SHP77 treated with DMSO at 0.1 percent for 48 hours (cell line): ENCODE measurements around the gene ZNF780A.
"Not testable (repeated sequence)": the region's sequence is repeated elsewhere in the genome, so short reads cannot be mapped to it uniquely, and the experiment has no call there.

Source experiments
- DNase-seq: peaks from one replicate; lab custom pipeline; 2025; lab: John Stamatoyannopoulos, UW

Gene ZNF780A

DNA sequence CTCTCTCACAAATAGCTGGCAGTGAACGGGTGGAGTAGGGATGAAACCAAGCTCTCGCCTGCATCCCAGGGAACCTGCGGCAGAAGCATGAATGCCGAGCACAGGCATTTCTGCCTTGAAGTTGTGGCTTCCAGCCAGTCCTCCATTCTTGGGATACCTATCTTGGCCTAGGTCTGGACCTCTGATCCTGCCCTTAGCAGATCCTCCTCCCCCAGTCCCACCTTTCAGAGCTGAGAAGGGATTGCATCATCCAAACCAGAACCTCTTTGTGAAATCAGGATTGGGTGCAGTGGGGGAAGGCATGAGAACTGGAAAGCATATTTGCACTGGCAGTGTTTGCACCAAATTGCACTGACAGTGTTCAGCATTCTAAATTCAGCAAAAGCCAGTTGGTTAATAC, 5.8 kb downstream of the ZNF780A start:
- no peak for DNase-seq

DNA sequence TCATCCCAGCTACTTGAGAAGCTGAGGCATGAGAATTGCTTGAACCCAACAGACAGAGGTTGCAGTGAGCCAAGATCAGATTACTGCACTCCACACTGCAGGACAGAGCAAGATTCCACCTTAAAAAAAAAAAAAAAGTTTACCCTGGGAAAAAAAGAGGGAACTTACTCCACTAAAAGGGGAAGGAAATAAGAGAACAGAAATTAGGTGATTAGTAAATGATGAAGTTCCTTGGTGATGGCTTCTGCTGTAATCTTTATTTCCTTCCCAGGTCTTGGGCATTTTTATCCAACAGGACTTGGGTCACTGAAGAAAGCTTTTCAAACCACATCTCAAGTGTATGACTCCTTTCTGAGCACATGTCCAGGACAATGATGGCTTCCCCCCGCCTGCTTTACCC, 9.3 kb downstream of the ZNF780A start:
- DNase-seq = no peak

DNA sequence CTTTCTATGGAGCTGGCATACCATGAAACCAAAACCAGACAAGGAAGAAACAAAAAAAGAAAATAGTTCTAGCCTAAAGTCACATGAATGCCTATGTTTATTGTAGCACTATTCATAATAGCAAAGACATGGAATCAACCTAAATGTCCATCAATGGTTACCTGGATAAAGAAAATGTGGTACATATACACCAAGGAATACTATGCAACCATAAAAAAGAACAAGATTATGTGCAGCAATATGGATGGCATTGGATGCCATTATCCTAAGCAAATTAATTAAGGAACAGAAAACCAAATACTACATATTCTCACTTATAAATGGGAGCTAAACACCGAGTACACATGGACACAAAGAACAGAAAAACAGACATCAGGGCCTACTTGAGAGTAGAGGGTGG, 10.5 kb downstream of the ZNF780A start:
- DNase-seq = no peak

DNA sequence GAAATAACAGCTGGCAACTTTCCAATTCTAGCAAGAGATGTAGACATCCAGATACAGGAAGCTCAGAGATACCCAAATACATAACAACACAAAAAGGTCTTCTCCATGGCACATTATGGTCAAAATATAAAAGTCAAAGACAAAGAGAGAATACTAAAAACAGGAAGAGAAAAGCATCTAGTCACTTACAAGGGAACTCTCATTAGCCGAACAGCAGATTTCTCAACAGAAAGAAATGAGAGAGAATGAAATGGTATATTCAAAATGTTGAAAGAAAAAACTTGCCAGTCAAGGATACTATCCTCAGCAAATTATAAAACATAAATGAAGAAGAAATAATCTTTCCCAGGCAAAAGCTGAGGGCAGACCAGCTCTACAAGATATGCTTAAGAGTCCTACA, 12.4 kb downstream of the ZNF780A start:
- no peak for DNase-seq

DNA sequence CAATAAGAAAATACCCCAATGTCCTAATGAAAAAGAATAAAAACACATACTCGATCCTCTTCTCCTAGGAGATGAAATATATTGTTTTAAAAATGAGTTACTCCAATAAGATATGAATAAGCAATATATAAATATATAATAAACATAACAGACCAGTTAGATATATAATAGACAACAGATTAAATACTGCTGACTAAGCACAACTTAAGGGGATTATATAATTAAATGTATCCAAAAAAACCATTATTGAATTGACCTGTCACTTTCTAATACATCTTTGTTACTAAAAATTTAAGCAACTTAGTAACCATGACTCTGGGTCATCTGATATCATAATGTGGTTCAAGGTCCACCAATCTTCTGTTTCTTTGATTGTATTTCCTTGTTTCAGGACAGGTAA, 20.7 kb downstream of the ZNF780A start:
- no peak for DNase-seq

DNA sequence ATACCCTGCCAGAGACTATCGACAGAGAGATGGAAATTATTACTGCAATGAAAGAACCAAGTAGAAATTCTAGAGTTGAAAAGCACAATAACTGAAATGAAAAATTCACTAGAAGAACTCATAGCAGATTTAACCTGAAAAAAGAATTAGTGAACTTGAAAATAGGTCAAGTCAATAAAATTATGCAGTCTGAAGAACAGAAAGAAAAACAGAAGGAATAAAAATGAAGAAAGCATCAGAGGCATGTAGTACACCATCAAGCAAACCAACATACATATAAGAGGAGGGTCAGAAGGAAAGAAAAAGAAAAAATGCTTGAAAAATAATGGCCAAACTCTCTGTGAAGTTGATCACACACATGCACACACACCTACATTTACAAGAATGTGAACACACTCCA, 31.1 kb downstream of the ZNF780A start:
- DNase-seq = no peak

DNA sequence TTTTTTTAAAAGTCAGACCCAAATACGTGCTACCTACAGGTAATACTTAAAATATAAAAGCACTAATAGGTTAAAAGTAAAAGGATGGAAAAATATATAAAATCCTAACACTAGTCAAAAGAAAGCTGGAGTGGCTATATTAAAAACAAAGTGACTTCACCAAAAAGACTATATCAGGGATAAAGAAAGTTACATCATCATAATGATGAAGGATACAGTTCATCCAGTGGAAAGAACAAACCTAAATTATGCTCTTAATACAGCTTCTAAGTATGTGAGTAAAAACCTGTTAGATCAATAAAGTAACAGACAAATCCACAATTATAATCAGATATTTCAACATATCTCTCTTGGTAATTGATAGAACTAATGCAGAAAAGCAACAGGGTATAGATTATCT, 33.6 kb downstream of the ZNF780A start:
- no peak for DNase-seq

DNA sequence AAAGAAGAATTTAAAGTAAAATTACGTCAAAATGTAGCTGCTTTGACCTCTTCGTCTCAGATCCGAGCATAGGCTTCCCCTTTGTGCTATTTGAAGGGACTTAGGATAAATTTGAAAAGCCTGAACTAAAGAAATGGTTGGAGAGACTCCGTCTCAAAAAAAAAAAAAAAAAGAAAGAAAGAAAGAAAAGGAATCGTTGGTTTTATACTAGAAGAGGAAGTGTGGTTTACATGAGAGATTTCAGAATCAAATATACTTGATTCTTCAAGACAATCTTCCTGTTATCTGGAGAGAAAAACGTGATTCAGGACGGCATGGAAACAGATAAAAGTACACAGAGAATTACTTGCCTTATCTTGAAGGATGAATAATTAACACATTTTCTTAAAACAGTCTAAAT, 34.2 kb downstream of the ZNF780A start:
- DNase-seq = no peak

DNA sequence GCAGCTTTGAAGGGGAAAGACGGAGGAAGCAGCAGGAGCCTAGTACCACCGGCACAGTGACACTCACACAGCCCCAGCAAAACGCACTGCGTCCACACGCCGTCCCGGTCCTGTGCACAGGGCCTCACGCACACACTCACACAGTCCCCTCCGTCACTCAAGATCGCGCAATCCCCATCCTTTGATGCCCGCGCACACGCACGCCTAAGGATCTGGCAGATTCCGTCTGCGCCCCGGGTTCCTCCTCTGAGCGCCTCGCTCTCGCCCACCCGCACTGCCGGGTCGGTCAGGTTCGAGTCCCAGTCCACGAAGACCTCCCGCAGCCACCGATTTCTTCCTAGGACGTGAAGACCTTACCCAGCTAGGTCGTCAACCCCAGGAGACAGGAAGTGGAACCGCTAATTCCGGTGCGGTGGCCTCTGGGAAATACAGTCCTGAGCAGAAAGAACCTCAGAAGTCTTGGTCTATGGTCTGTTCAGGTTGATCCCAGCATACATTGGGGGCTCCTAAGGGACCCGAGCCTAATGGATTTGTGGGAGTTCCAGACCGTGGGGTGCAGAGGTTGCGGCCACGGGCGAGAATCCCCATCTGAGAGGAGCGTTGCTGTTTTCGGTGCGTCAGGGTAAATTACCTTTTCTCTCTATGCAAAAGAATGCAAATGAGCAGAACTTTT, 34.8 kb downstream of the ZNF780A start, which contains the start of gene ZNF780B:
ZNF780B (minus strand) TSS at position 400 of the 673 bp plus-strand sequence. CDS start 5,899 bp downstream, outside the sequence.
- peak; percentile 83 for DNase-seq

DNA sequence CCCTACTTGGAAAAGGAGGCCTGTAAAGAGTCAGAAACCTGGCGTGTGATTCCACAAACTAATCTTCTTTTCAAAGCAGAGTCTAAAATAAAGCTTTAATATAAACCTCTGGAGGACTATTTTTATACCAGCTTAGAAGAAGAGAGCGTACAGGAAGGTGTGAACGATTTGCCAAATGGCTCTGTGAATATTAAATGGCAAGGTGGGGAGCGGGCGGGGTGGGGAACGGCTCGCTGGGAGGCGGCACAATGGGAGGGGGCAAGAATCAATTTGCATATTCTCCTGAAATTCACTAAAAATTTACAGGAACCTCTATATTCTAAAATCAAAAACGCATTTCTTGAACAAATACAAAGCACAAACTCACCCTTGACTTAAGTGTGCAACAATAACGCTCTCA, 35.7 kb downstream of the ZNF780A start:
- DNase-seq = no peak

DNA sequence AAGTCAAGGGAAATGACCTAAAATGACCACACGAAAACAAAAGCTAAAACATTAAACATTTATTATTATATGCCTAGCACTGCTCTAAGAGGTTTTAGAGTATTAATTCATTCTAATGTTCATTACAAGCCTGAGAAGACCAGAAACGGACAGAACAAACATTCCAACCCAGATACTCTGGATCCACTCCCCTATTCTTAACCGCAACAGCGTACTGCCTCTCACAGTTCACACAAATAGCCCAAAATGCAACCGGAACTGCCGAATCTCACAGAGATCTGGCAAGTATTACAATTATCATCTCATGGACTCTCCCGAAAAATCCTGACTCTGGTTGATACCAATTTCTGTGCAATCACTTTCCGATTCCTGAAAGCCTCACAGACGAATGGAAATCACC, 36.1 kb downstream of the ZNF780A start:
- DNase-seq = no peak

DNA sequence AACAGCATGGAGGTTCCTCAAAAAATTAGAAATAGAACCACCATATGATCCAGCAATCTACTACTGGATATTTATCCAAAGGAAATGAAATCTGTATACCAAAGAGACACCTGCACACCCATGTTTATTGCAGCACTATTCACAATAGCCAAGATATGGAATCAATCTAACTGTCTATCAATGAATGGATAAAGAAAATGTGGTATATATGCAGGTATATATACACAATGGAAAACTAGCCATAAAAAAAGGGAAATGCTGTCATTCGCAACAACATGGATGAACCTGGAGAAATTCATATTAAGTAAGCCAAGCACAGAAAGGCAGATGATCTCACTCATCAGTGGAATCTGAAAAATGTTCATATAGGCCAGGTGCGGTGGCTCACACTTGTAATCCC, 37.3 kb downstream of the ZNF780A start:
- DNase-seq = no peak

DNA sequence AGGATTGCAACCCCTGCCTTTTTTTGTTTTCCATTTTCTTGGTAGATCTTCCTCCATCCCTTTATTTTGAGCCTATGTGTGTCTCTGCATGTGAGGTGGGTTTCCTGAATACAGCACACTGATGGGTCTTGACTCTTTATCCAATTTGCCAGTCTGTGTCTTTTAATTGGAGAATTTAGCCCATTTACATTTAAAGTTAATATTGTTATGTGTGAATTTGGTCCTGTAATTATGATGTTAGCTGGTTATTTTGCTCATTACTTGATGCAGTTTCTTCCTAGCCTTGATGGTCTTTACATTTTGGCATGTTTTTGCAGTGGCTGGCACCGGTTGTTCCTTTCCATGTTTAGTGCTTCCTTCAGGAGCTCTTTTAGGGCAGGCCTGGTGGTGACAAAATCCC, 49.0 kb downstream of the ZNF780A start:
- not testable (repeated sequence) for DNase-seq

DNA sequence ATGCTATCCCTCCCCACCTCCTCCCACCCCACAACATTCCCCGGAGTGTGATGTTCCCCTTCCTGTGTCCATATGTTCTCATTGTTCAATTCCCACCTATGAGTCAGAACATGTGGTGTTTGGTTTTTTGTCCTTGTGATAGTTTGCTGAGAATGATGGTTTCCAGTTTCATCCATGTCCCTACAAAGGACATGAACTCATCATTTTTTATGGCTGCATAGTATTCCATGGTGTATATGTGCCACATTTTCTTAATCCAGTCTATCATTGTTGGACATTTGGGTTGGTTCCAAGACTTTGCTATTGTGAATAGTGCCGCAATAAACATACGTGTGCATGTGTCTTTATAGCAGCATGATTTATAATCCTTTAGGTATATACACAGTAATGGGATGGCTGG, 52.7 kb downstream of the ZNF780A start:
- not testable (repeated sequence) for DNase-seq

DNA sequence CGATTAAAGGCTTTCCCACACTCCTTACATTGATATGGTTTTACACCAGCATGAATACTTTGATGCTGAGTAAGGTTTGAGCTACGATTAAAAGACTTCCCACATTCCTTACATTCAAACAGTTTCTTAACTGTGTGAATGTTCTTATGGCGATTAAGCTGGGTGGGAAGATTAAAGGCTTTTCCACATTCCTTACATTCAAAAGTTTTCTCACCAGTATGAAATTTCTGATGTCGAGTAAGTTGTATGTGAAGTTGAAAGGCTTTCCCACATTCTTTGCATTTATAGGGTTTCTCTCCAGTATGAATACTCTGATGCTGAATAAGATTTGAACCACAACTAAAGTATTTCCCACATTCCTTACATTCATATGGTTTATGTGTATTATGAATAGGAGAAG, 54.7 kb downstream of the ZNF780A start:
- DNase-seq = no peak

DNA sequence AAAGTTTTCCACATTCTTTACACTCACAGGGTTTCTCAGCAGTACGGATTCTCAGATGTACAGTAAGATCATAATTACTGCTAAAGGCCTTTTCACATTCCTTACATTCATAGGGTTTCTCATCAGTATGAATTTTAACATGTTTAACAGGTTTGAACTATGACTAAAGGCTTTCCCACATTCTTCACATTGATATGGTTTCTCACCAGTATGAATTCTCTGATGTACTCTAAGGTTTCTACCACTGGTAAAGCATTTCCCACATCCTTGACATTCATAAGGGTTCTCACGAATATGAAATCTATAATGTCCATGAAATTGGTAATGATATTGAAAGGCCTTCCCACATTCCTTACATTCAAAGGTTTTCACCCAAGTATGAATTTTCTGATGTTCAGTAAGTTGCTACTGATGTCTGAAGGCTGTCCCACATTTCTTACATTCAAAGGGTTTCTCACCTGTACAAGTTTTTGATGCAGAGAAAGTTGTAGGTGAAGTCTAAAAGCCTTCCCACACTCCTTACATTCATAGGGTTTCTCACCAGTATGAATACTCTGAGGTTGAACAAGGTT, 56.7 kb downstream of the ZNF780A start:
- DNase-seq = no peak

DNA sequence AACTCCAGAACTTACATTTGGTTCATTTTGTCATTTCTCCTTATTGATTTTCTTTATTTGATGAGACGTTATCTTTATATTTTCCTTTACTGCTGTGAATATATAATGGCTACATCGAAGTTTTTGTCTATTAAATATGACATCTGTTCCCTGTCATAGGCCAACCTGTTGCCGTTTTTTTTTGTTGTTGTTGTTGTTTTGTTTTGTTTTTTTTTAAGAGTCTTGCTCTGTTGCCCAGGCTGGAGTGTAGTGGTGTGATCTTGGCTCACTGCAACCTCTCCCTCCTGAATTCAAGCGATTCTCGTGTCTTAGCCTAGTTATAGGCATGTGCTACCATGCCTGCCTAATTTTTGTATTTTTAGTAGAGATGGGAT, 64.2 kb downstream of the ZNF780A start:
- DNase-seq = no peak

DNA sequence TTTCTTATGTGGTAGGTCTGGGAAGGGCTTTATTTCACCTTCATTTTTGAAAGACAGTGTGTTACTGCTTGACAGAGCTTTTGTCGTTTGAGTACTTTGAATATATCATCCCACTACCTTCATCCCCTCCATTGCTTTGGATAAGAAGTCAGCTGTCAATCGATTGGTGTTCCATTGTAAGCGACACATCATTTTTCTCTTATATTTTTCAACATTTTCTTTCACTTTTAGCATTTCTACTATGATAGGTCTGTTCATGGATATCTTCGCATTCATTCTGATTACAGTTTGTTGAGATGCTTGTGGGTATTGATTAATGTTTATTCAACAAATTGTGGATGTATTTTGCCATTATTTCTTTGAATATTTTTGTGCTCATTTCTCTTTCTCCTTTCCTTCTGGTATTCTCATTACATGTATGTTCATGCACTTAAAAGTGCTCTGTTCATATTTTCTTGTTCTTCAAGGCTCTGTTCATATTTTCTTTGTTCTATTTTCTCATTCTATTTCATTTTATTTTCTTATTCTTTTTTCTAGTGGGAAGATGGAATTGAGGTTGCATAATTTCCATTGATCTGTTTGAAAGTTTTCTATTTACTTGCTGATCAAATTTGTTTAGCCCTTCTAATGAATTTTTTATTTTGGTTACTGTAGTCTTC, 64.7 kb downstream of the ZNF780A start:
- no peak for DNase-seq

DNA sequence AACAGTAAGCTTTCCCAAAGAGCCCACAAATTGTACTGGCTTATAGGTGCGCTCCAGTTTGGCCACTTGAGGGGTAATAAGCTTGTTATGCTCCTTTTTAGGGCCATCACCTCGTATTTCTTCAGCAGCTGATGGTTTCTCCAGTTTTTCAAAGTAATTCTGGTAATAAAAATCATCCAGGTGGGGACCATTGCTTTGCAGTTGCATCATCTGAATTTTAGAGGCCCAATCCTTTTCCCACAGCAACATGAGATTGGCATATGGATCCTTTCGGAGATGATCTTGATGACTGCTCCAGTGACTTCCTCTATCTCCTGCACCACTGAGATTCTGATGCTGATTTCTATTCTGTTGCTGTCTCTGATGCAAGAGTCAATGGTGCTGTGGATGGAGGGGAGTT, 66.8 kb downstream of the ZNF780A start:
- no peak for DNase-seq
